B cell (primary cell): ENCODE data around the gene DNAJC21.

Experiments used
- EZH2 ChIP-seq: IDR thresholded peaks from 2 replicates; pipeline ENCODE4 v1.6.1; 2012; ENCODE audit warnings: borderline replicate concordance, low read depth, mild to moderate bottlenecking, moderate library complexity, low read length; ENCODE audit not compliant: insufficient read depth, poor library complexity, severe bottlenecking
- TF ChIP-seq, protein P1 (sequence below): fragments of 200-600 bp; IDR thresholded peaks from one replicate; pipeline ENCODE4 v1.8.0; 2022; ENCODE audit warnings: antibody characterized with exemption, mild to moderate bottlenecking

DNA sequence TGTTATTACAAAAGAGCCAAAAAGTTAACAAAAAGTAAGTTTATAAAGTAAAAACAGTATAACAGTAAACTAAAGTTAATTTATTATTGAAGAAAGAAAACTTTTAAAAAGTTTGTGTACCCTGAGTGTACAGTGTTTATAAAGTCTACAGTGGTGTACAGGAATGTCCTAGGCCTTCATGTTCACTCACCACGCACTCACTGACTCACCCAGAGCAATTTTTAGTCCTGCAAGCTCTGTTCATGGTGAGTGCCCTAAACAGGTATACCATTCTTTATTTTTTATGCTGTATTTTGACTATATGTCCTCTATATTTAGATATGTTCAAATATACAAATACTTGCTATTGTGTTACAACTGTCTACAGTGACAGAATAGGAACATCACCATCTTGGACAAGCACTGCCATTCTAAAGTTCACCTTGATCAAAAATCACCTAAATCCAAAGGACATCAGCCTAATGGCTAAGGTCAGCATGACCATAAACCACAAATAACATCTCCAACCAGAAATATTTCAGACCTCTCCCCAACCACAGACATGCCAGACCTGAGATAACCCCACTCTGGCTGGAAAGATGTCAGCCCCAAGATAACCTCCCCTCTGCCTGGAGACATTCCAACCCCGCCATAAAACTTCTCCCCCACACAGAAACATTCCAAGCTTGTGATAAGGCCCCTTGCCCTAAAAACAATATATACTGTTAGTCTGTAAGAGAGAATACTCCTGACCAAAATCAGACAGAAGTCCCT lies 62.3 kb downstream of the DNAJC21 start:
- TF ChIP-seq, protein P1, sequence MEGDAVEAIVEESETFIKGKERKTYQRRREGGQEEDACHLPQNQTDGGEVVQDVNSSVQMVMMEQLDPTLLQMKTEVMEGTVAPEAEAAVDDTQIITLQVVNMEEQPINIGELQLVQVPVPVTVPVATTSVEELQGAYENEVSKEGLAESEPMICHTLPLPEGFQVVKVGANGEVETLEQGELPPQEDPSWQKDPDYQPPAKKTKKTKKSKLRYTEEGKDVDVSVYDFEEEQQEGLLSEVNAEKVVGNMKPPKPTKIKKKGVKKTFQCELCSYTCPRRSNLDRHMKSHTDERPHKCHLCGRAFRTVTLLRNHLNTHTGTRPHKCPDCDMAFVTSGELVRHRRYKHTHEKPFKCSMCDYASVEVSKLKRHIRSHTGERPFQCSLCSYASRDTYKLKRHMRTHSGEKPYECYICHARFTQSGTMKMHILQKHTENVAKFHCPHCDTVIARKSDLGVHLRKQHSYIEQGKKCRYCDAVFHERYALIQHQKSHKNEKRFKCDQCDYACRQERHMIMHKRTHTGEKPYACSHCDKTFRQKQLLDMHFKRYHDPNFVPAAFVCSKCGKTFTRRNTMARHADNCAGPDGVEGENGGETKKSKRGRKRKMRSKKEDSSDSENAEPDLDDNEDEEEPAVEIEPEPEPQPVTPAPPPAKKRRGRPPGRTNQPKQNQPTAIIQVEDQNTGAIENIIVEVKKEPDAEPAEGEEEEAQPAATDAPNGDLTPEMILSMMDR = no peak
- TF ChIP-seq EZH2 = no peak
